SW 1271 (cell line): ENCODE data around the gene TPO.
"Not testable (repeated sequence)": the region's sequence is repeated elsewhere in the genome, so short reads cannot be mapped to it uniquely, and the experiment has no call there.

Source experiments
- DNase-seq, 2 experiments: peaks; one replicate each; lab custom pipeline; 2025; lab: John Stamatoyannopoulos, UW

Gene TPO

DNA sequence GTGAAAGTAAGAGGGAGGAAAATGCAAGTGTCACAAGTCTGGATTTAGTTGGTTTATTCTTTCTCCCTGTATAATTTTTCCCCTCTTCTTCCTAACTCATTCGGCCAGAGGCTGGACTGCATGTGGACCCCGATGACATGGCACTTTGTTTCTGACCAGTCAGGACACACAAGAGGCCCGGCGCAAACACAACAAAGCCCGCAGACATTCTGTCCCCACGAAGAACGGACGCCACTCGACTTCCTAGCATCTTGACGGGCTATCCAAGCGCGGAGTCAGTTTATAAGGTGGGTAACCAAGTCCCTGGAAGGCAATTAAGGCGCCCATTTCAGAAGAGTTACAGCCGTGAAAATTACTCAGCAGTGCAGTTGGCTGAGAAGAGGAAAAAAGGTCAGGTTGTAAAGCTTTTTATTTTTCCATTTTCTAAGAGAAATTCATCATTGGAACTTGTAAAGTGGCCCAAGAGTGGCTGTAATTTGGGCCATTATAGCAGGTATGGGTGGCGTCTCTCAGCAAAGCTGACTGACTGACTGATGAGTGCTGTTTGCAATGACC is at the start of gene TPO:
TSS of gene TPO (plus strand) at position 308 of the 555 bp plus-strand sequence. CDS start 946 bp downstream, outside the sequence.
- no peak for DNase-seq

DNA sequence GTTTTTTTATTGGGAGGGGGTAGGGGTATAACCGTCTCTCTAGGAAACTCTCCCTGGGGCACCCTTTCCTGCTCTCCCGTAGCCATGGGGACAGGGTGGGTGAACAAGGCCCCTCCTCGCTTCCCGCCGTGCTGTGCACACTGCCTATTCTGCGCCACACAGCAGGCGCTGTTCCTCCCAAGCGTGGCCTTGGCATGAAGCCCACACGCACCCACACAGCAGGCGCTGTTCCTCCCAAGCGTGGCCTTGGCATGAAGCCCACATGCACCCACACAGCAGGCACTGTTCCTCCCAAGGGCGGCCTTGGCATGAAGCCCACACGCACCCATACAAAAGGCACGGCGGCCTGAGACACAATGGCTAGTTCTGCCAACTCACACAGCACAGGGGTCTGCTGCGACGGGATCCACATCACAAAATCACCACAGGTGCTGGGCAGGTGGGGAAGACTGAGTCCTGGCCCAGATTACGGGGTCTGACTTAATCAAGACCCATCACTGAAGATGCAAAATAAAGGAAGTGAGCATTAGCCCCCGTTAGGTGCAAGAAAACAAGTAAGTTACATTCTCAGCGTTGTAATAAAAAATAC is 46.6 kb upstream of the TPO start:
- DNase-seq, result no peak

DNA sequence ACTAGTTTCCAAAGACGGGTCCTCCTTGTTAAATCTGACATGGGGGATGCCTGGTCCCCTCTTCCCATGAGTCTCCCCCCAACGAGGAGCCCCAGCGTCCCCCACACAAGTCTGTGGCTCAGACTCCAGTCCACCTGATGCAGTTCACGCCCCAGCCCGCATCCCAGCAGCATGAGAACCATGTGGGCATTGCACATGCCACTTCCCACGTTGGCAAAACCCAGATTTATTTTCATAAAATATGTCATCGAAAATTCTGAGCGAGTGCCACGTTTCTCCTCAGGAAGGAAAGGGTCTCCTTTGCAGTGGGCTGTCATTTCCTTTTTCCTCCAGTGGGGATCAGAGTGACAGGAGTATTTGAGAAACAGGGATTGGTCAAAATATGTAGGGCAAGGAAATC is 45.7 kb upstream of the TPO start:
- DNase-seq, result no peak

DNA sequence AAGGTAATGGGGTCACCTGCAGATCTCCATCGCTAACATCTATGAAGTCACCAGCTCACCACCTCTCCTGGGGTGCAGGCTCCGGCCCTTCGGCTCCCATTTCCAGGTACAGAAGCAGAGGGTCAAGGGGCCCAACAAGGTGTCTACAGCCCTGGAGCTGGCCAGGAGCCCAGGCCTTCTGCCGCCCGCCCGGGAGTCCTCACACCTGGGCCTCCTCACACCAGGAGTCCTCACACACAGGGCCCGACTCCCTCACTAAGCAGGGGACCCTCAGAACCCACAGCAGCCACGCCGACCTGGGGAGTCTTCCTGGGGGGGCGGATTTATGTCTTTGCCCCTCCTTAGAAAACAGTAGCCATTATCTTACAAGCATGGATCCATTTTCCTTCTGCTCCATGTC is 43.4 kb upstream of the TPO start:
- DNase-seq, result no peak

DNA sequence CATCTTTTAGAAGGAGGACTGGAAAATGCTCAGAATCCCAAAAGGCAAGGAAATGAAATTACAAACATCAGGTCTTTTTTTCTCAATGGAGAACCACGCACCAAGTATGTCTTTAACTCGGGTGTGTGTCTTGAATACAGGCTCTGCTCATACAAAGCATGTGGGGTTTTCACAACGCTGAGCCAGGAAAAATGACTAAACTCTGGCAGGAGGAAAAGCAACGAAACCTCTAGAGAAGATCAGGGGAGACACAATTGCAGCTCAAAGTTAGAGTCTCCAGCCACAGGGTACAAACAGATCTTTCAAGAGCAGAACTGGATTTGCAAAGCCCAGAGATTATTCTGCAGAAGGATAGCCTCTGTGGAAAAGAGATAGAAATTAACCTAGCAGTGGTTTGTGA is 42.8 kb upstream of the TPO start:
- DNase-seq, result no peak

DNA sequence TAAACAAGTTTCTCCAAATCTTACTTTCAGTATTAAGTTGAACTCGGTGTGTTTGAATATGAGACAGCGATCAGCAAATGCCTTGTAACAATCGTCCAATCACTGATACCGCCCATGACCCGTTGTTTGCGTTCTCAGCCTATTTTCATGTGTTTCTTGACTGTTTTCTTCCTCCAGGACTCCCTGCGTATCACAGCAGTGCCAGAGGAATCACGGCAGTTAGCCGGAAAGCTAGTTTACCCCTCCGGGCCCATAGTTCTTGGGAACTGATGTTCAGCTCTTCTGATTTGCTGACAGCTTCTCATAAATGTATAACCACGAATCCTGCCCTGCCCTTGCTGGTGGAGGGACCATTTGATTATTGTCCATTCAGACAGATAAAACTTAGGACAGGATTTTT is 42.2 kb upstream of the TPO start:
- DNase-seq, result no peak

DNA sequence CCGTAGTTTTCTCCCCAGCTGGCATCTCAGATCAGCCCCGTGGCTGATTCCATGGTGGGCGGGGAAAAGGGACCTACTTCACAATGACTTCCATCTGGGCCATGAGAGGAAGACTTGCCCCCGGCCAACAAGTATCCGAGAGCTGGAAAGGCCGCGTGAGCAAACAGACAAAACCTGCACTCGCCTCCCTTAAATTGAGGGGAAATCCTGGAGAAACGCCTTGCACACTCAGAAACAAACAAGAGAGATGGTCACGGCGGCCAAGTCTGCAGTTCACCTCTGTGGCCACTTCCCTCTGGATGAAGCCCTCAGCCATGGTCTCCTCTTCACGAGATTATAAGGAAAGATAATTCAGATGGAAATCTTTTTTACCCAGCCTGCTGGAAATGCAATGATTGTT is 39.4 kb upstream of the TPO start:
- no peak for DNase-seq

DNA sequence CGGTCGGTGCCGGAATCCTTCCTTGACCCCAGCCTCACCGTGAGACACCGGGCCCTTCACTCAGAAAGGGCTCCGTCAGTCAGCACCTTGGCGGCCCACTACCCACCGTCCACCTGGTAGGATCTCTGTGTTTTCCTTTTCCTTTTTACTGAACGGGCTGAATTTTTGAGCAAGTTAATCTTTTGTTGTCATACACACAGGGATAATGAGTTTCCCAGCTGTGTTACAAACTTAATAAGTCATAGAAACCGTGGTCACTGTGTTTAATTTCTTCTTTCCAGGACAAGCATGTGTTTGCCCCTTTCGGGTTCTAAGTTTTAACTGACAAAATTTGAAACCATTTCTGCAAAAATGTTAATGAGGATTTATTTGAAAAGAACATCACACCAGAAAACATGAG is 39.0 kb upstream of the TPO start:
- no peak for DNase-seq

DNA sequence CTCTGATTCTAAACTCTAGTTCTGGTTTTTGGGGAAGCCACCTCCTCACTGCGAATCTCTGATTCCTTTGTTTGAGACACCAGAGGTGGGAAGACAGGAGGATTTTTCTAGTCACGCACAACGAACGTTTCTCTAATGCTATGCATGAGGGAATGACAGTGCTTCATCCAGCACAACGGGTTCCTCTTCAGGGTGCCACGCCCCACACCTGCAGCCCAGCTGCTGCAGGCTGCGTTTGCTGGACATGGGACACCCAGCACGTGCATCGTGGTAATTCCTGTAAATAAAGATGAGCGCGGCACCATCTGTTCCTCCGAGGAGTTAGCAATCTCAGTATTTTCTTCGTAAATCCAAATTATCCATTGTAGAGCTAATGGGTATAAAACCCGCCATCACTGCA is 37.5 kb upstream of the TPO start:
- no peak for DNase-seq

DNA sequence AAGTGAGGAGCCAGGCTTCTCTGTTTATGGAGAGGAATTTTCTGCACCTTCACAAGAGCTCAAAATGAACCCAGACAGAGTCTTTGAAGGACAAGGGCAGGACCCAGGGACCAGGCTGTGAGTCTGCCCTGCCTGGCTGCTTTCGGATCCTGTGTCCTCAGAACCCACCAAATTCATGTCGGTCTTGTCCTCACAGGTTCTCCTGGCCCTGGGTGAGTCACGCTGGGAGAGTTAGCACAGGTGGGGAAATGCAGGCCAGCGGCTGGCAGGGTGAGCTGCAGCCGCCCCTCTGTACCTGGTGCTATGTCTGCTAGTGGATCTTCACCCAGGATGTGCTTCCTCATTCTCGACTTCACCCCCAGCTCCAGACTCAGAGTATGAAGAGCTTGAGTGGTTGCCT is 35.8 kb upstream of the TPO start:
- no peak for DNase-seq

DNA sequence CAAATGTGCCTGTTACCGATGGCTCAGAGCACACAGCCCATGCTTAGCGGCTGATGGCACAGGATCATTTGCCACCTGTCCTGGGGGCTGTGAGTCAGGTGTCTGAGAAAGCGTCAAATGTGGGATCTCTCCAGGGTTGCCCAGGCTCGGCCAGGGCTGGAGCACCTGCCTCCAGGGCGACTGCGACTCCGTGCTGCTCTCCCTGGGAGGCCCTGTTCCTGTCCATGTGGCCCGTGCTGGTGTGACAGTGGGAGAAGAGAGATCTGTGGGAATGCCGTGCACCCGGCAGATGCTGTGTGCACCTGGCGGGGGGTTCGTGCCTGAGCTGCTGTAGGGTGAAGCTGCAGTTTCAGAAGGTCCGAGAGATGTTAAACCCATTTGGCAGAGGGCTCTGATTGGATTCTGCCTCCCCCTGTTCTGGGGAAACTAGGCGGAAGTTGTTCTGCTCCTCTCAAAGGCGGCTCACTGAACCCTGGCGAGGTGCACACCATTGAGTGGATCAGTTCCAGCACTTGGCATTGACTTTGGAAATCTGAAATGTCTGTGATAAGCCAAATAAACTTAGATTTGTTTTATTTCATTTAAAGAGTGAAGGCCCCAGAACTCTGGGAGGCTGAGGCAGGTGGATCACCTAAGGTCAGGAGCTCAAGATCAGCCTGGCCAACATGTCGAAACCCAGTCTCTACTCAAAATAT is 34.7 kb upstream of the TPO start:
- no peak for DNase-seq

DNA sequence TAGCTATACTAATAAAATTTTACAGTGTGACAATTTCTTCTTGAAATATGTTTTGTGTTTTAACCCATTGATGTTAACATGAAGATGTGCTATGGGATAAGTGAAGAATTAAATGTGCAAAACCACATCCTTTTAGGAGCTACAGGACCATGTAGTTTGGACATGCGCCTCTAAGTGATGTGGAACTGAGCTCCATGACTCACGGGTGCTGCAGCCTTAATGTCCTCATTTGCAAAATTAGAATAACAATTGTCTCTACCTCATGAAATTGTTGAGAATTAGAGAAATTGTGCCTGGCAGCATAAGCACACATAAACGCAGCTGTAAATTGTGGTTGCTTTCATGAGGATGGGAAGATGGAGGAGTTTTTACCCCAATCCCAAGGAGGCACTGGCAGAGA is 31.6 kb upstream of the TPO start:
- DNase-seq, result no peak

DNA sequence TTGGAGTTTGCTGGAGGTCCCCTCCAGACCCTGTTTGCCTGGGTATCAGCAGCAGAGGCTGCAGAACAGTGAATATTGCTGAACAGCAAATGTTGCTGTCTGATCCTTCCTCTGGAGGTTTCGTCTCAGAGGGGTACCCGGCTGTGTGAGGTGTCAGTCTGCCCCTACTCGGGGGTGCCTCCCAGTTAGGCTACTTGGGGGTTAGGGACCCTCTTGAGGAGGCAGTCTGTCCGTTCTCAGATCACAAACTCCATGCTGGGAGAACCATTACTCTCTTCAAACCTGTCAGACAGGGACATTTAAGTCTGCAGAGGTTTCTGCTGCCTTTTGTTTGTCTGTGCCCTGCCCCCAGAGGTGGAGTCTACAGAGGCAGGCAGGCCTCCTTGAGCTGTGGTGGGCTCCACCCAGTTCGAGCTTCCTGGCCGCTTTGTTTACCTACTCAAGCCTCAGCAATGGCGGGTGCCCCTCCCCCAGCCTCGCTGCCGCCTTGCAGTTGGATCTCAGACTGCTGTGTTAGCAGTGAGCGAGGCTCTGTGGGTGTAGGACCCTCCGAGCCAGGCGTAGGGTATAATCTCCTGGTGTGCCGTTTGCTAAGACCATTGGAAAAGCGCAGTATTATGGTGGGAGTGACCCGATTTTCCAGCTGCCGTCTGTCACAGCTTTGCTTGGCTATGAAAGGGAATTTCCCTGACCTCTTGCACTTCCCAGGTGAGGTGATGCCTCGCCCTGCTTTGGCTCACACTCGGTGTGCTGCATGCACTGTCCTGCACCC is 25.1 kb upstream of the TPO start:
- not testable (repeated sequence) for DNase-seq

DNA sequence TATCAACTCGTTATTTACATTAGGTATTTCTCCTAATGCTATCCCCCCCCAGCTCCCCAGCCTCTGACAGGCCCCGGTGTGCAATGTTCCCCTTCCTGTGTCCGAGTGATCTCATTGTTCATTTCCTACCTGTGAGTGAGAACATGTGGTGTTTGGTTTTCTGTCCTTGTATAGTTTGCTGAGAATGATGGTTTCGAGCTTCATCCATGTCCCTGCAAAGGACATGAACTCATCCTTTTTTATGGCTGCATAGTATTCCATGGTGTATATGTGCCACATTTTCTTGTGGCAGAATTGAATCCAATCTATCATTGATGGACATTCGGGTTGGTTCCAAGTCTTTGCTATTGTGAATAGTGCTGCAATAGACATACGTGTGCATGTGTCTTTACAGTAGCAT is 23.1 kb upstream of the TPO start:
- DNase-seq, result not testable (repeated sequence)

DNA sequence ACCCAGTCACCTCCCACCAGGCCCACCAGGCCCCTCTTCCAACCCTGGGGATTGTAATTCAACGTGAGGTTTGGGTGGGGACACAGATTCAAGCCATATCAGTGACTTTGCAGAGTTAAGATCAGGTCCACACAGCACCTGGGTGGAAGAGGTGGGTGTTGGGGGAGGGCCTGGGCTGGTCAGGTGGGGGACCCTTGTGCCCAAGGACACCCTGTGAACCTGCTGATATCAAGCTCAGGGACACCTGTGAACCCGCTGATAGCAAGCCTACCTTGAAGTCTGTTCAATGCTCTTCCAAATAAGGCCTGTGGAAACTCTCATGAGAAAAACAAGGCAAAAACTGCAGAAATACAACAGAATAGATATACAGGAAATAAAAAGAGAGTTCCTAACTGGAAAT is 19.9 kb upstream of the TPO start:
- DNase-seq, result no peak

DNA sequence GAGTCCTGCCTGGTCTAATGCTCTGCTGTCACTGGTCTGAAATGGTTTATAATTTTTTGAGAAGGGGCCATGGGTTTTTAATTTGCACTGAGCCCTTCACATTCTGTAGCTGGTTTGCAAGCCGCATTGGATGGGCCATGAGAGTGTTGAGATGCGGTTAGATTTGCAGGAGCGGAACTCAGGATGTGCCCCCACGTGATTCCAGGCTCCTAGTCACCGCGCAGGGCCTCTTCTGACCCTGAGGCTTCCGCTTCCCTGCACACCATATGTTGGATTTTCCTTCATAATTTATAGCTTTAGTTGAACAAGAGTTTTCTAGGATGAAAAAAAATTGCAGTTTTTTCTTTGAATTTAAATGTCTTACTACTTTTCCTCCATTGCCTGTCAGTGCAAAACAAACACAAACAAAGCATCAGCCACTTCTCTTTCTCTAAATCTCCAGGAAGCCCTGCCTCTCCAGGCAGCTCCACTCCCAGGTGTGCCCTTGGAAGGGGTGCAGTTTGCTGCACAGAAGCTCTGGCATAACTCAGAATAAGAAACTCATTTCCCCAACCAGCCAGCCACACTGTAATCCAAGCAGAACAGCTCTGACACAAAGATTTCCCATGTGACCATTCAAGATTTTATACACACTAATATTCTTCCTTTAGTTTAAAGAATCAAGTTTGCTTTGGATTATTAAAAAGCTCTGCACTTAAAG is 18.4 kb upstream of the TPO start:
- DNase-seq, result no peak

DNA sequence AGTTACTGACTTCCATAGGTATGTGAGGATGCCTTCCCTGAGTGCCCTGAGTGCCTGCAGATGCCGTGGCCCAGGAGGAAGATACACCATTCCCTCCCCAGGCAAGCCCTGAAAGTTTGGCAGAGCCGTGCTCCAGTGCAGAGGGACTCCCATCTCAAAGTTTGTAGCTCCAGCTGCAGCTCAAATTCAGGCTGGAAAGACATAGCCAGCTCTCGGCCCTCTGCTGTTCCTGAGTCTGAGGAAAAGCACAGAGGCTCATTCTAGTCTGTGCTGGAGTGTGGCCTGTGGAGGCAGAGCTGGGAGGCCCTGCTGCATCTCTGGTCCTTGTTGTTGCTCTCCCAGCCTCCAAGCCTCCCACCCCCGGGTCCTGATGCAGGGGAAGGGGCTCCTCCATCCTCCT is 15.9 kb upstream of the TPO start:
- DNase-seq, result no peak

DNA sequence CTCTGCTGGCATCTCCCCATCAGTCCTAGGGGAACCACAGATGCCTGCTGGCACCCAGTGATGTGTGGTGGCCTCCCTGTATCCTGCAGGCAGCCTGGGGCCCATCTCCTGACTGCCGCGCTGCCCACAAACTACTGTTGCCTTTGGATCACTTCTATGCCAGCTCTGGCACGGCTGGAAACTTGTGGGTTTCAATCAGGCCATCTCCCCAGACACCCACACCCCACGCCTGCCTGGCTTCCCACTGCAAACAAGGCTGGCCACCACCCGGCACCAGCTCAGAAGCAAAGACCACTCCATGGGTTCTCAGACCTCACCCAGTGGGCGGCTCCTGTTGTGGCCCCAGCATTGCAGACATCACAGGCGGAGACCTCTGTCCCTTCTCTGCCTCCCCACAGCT is 15.1 kb upstream of the TPO start:
- no peak for DNase-seq

DNA sequence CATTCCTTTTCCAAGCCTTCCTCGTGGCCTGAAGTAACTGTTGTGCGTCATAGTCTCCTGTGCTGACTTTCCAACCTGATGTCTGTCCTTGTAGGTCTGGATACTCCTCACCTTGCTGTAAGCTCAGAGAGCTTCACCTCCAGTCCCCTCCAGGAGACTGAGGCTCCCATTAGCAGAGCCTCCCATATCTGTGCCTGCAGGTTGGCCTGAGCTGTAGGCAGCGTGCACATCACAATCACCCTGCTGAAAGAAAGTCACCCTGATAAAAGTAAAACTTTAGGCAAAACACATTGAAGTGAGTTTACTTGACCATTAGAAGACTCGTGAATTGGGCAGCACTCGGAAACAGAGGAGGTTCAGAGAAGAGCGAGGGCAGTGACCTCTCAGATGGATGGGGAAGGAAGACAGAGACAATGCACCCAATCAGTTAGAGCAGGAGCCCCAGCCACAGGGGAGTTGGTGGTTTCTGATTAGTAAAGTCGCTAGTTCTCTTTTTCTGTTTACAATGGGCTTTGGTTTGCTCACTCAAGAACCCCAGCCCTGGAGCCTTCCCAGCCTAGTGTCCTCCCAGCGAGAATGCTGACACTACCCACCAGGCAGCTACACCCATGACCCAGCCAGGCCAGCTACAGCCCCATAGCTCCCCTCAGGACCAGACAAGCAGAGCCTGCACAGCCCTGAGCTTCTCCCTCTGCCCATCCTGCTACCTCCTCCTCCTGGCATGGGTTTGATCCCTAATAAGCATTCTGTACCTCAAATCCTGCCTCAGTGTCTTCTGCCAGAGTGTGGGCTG is 12.1 kb upstream of the TPO start:
- DNase-seq, result no peak

DNA sequence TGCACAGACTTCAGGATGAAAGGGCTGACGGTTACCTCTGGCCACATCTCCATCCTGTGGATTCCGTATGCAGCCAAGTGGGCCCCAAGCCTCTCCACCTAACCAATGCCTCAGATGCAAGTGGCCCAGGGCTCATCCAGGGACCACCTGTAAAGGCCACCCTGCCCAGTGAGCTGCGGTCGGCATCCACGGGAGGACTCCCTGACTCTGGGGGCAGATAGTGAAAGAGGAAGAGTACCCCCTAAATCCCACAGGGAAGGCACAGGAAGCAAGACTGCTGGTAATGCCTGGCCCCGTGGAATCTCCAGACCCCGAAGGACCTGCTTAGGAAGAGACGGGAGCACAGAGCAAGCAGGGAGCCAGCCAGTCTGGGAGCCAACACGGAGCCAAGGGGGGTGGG is 11.2 kb upstream of the TPO start:
- DNase-seq, result no peak

DNA sequence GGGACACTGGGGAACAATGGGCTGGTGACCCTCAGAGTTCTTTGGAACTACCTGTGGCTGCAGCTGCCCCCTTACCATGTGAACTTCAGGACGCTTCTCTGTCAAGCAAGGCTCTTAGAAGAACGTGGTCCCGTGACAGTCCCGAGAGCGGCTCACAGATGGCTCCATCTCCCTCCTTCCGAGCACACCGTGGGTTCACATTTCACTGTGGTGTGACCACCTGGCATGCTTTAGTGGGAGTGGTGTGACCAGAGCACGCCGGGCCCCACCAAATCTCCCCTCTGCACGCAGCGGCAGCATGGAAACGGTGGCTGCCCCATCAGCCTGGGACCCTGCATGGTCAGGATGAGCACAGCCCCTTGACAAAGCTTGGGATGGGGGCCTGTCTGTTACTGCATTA is 9.7 kb upstream of the TPO start:
- DNase-seq, result no peak

DNA sequence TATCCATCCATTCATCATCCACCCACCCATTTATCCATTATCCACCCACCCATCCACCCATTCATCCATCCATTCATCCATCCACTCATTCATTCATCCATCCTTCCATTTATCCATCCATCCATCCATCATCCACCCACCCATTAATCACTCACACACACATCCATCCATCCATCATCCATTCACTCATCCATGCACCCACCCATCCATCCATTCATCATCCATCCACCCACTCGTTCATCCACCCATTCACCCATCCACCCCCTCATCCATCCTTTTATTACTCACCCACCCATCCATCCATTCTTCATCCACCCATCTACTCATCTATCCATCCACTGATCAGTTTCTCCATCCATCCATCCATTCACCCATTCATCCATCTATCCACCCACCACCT is 8.1 kb upstream of the TPO start:
- no peak for DNase-seq
